HepG2 (cell line): ENCODE data around the gene PDGFRA.
"Not testable (repeated sequence)": the region's sequence is repeated elsewhere in the genome, so short reads cannot be mapped to it uniquely, and the experiment has no call there.

Experiments used
- EP300 ChIP-seq, 3 experiments: sonication (generic) in 1 of 3; formaldehyde crosslinking in 1 of 3; IDR thresholded peaks; 2 replicates each; pipeline versions ENCODE4 v1.5.1 to v1.6.1; 2011 to 2020; ENCODE audit warnings: low read depth in 2 of 3, low read length in 2 of 3, borderline replicate concordance in 1 of 3, improper control_type of control experiment in 1 of 3, mild to moderate bottlenecking in 1 of 3, missing genetic modification reagents in 1 of 3, moderate library complexity in 1 of 3
- ETV5 ChIP-seq: IDR thresholded peaks from 2 replicates; pipeline ENCODE4 v1.6.1; 2018; ENCODE audit warnings: missing biosample characterization, missing genetic modification reagents, inconsistent platforms, borderline replicate concordance
- FOXK2 ChIP-seq: fragments of 450-650 bp; IDR thresholded peaks from 2 replicates; pipeline ENCODE4 v1.6.1; 2016
- IRF2 ChIP-seq: IDR thresholded peaks from 2 replicates; pipeline ENCODE4 v1.6.1; 2018; ENCODE audit warnings: missing genetic modification reagents, missing compliant biosample characterization
- PAF1 ChIP-seq: IDR thresholded peaks from 2 replicates; pipeline ENCODE4 v1.6.1; 2016; ENCODE audit warnings: missing genetic modification reagents, missing compliant biosample characterization
- PRMT3 ChIP-seq: sonication (generic); formaldehyde crosslinking; IDR thresholded peaks from 2 replicates; pipeline ENCODE4 v1.8.1; 2022; ENCODE audit warnings: low read depth, mild to moderate bottlenecking, moderate library complexity, missing genetic modification reagents, borderline replicate concordance
- ZNF530 ChIP-seq: sonication (generic); formaldehyde crosslinking; IDR thresholded peaks from 2 replicates; pipeline ENCODE4 v1.5.0; 2020; ENCODE audit warnings: low read depth, mild to moderate bottlenecking, missing genetic modification reagents
- ZNF7 ChIP-seq: IDR thresholded peaks from 2 replicates; pipeline ENCODE4 v1.6.1; 2016; ENCODE audit warnings: missing biosample characterization, missing genetic modification reagents

GRCh38 chr4:54236316-54236715 lies 7.2 kb downstream of the PDGFRA start:
- TF ChIP-seq ETV5 (CRISPR knock-in tag); IRF2 (CRISPR knock-in tag); PRMT3 (CRISPR knock-in tag); ZNF530 (CRISPR knock-in tag); FOXK2; EP300 (IDR thresholded peaks at IDR 0.05; ENCODE audit: low read depth in 2 of 2, low read length in 2 of 2); EP300 (CRISPR knock-in tag; IDR thresholded peaks at IDR 0.05; ENCODE audit: borderline replicate concordance); ZNF7; PAF1 (CRISPR knock-in tag): not testable (repeated sequence)
